Vagina (tissue), 2 donors: Measurements from ENCODE around the gene FGF12. TPM values are rescaled to one million over a fixed set of nuclear protein-coding genes. Genes with fewer than 3 reads are reported as not detected.

Source experiments
- DNase-seq, 2 donors: peaks; one replicate each; pipeline ENCODE4 v3.0.0-alpha.2; 2017; ENCODE audit errors: extremely low spot score in 2 of 2
- H3K27ac ChIP-seq: fragments of 200-600 bp; sonication (generic); one replicate; pipeline ENCODE4 v1.5.1; 2019
- H3K27me3 ChIP-seq: fragments of 200-600 bp; sonication (generic); one replicate; pipeline ENCODE4 v1.5.1; 2019
- H3K36me3 ChIP-seq, 2 donors: fragments of 200-600 bp; sonication (generic); one replicate each; pipeline ENCODE4 v1.5.1; 2017 to 2019
- H3K4me1 ChIP-seq: fragments of 200-600 bp; sonication (generic); one replicate; pipeline ENCODE4 v1.5.1; 2019
- H3K4me3 ChIP-seq, 2 donors: fragments of 200-600 bp; sonication (generic); 1 replicate in 1 of 2; 2 replicates in 1 of 2; pipeline ENCODE4 v1.5.1; 2016 to 2019
- H3K9me3 ChIP-seq: fragments of 200-600 bp; sonication (generic); one replicate; pipeline ENCODE4 v1.5.1; 2019
- CTCF ChIP-seq, 3 experiments: fragments of 450-650 bp in 2 of 3; fragments of 200-600 bp in 1 of 3; sonication (generic) in 1 of 3; IDR thresholded peaks; one replicate each; pipeline ENCODE4 v1.5.1; 2017 to 2019; ENCODE audit warnings: antibody characterized with exemption in 3 of 3, mild to moderate bottlenecking in 2 of 3, moderate library complexity in 2 of 3
- POLR2A ChIP-seq, 2 donors: fragments of 450-650 bp; IDR thresholded peaks; one replicate each; pipeline ENCODE4 v1.6.1; 2017; ENCODE audit warnings: antibody characterized with exemption in 2 of 2, mild to moderate bottlenecking in 2 of 2, moderate library complexity in 2 of 2
- POLR2AphosphoS5 ChIP-seq, 2 donors: sonication (generic); formaldehyde crosslinking; IDR thresholded peaks; one replicate each; pipeline ENCODE4 v1.9.0; 2017; ENCODE audit warnings: antibody characterized with exemption in 2 of 2, mild to moderate bottlenecking in 2 of 2, low read depth in 1 of 2; ENCODE audit not compliant: insufficient read depth in 1 of 2
- intact Hi-C: fragments of 100-400 bp; cut with DNase I; formaldehyde crosslinking; loops from one replicate; pipeline ENCODE4 v1.15.1; 2023
- total RNA-seq: library from RNA; depleted of rRNA; stranded (reverse); fragments of >200 nt; gene quantifications from one replicate; pipeline ENCODE4 v1.2.3, GENCODE V29; 2016

FGF12 gene
- total RNA-seq, 1 donor from 2014 or later = 1.5 TPM

GRCh38 chr3:192621909-192622308 lies 105.4 kb downstream of the FGF12 start:
- TF ChIP-seq POLR2A (IDR thresholded peaks at IDR 0.05) = no peak
- TF ChIP-seq CTCF (IDR thresholded peaks at IDR 0.05) = no peak
- no peak for TF ChIP-seq POLR2AphosphoS5 (IDR thresholded peaks at IDR 0.05; ENCODE audit: insufficient read depth in 1 of 2, low read depth in 1 of 2)
- H3K4me3 ChIP-seq = no peak overlapping the region
- H3K9me3 ChIP-seq = no peaks in the 10 kb centered on the region
- H3K4me1 ChIP-seq = no peaks in the 10 kb centered on the region
- intact Hi-C loops = no loop called here
- no peaks in the 10 kb centered on the region for H3K27me3 ChIP-seq
- H3K27ac ChIP-seq = no peak overlapping the region
- H3K36me3 ChIP-seq = no peaks in the 10 kb centered on the region
- no peak for DNase-seq

- H3K9me3 ChIP-seq = no peaks in the 10 kb centered on the region
- intact Hi-C loops = no loop called here
- no peak for DNase-seq
- TF ChIP-seq POLR2A (IDR thresholded peaks at IDR 0.05) = no peak
- TF ChIP-seq CTCF (IDR thresholded peaks at IDR 0.05) = no peak
- no peak for TF ChIP-seq POLR2AphosphoS5 (IDR thresholded peaks at IDR 0.05; ENCODE audit: insufficient read depth in 1 of 2, low read depth in 1 of 2)
- no peaks in the 10 kb centered on the region for H3K36me3 ChIP-seq
- no peaks in the 10 kb centered on the region for H3K27me3 ChIP-seq
- H3K27ac ChIP-seq = no peak overlapping the region
- no peak overlapping the region for H3K4me3 ChIP-seq
- H3K4me1 ChIP-seq = no peaks in the 10 kb centered on the region
These were observed 107.1 kb downstream of the FGF12 start for GRCh38 chr3:192620275-192620674.

- no peaks in the 10 kb centered on the region for H3K4me1 ChIP-seq
- no peak overlapping the region for H3K27ac ChIP-seq
- DNase-seq = no peak
- H3K4me3 ChIP-seq = no peak overlapping the region
- intact Hi-C loops = no loop called here
- no peaks in the 10 kb centered on the region for H3K36me3 ChIP-seq
- H3K27me3 ChIP-seq = no peaks in the 10 kb centered on the region
- no peaks in the 10 kb centered on the region for H3K9me3 ChIP-seq
- TF ChIP-seq POLR2A (IDR thresholded peaks at IDR 0.05) (no peak), POLR2AphosphoS5 (IDR thresholded peaks at IDR 0.05; ENCODE audit: insufficient read depth in 1 of 2, low read depth in 1 of 2) (no peak), CTCF (IDR thresholded peaks at IDR 0.05) (no peak)
These were observed 115.9 kb downstream of the FGF12 start for GRCh38 chr3:192611411-192611810.

- Histone ChIP-seq H3K36me3 (no peaks in the 10 kb centered on the region), H3K27me3 (no peaks in the 10 kb centered on the region), H3K4me3 (no peak overlapping the region), H3K4me1 (no peaks in the 10 kb centered on the region), H3K27ac (no peak overlapping the region), H3K9me3 (peaks cover under 1% of the 10 kb centered on the region)
- TF ChIP-seq POLR2A (IDR thresholded peaks at IDR 0.05) (no peak), CTCF (IDR thresholded peaks at IDR 0.05) (no peak), POLR2AphosphoS5 (IDR thresholded peaks at IDR 0.05; ENCODE audit: insufficient read depth in 1 of 2, low read depth in 1 of 2) (no peak)
- intact Hi-C loops = no loop called here
- DNase-seq = no peak
These were observed 118.4 kb downstream of the FGF12 start for GRCh38 chr3:192608726-192609600.

- intact Hi-C loops = no loop called here
- TF ChIP-seq POLR2AphosphoS5 (IDR thresholded peaks at IDR 0.05; ENCODE audit: insufficient read depth in 1 of 2, low read depth in 1 of 2) = no peak
- no peak for TF ChIP-seq CTCF (IDR thresholded peaks at IDR 0.05)
- no peak for TF ChIP-seq POLR2A (IDR thresholded peaks at IDR 0.05)
- peaks cover 5% of the 10 kb centered on the region for H3K9me3 ChIP-seq
- no peak for DNase-seq
- no peaks in the 10 kb centered on the region for H3K4me1 ChIP-seq
- H3K27ac ChIP-seq = no peak overlapping the region
- no peak overlapping the region for H3K4me3 ChIP-seq
- no peaks in the 10 kb centered on the region for H3K36me3 ChIP-seq
- H3K27me3 ChIP-seq = no peaks in the 10 kb centered on the region
These were observed 119.5 kb downstream of the FGF12 start for GRCh38 chr3:192607798-192608197.
